B cell (primary cell): Measurements from ENCODE around the gene MAP2K3. TPM values are rescaled to one million over a fixed set of nuclear protein-coding genes. Genes with fewer than 3 reads are reported as not detected.
"Not testable (repeated sequence)": the region's sequence is repeated elsewhere in the genome, so short reads cannot be mapped to it uniquely, and the experiment has no call there.

Experiments used
- ATAC-seq: fragments of 200-7000 bp; cut with Tn5 transposase; one replicate; pipeline ENCODE4 v1.10.0; 2021; ENCODE audit warnings: low read depth, mild to moderate bottlenecking, moderate number of reproducible peaks, moderate library complexity
- CTCF ChIA-PET: fragments of 350-600 bp; sonication (Branson Sonifier 250); formaldehyde crosslinking; loops from one replicate; lab custom pipeline; 2021; ENCODE audit warnings: antibody characterized with exemption, inconsistent platforms; lab: Charles Lee
- POLR2A ChIA-PET: fragments of 350-600 bp; sonication (Branson Sonifier 250); formaldehyde crosslinking; loops from one replicate; lab custom pipeline; 2021; ENCODE audit warnings: antibody characterized with exemption; lab: Charles Lee
- DNase-seq: peaks from one replicate; pipeline ENCODE4 v3.0.0; 2013
- H2AFZ ChIP-seq: 2 replicates; pipeline ENCODE4 v1.6.1; 2012; ENCODE audit warnings: mild to moderate bottlenecking, low read depth, low read length; ENCODE audit not compliant: insufficient read depth, poor library complexity, severe bottlenecking
- H3K27ac ChIP-seq, 2 donors: 1 replicate in 1 of 2; 2 replicates in 1 of 2; pipeline ENCODE4 v1.5.1; 2012 to 2013; ENCODE audit warnings: low read length in 2 of 2, mild to moderate bottlenecking in 2 of 2, moderate library complexity in 1 of 2
- H3K27me3 ChIP-seq, 4 experiments: fragments of 200-600 bp in 1 of 4; sonication (generic) in 1 of 4; replicated peaks in 1 of 4; 1 replicate in 2 of 4; 2 replicates in 2 of 4; pipeline versions ENCODE4 v1.6.1 to v1.7.0; 2013 to 2016; ENCODE audit warnings: low read length in 3 of 4, mild to moderate bottlenecking in 2 of 4, mixed read lengths in 1 of 4, moderate library complexity in 1 of 4; ENCODE audit not compliant: insufficient read depth in 4 of 4, control insufficient read depth in 3 of 4; ENCODE audit errors: control extremely low read depth in 1 of 4
- H3K36me3 ChIP-seq, 2 experiments: replicated peaks in 1 of 2; 1 replicate in 1 of 2; 2 replicates in 1 of 2; pipeline versions ENCODE4 v1.6.1 to v1.7.1; 2013; ENCODE audit warnings: low read length in 1 of 2; ENCODE audit not compliant: insufficient read depth in 2 of 2, control insufficient read depth in 1 of 2; ENCODE audit errors: control extremely low read depth in 1 of 2, extremely low read depth in 1 of 2
- H3K4me1 ChIP-seq, 2 donors: fragments of 200-600 bp in 1 of 2; sonication (generic) in 1 of 2; 1 replicate in 1 of 2; 2 replicates in 1 of 2; pipeline versions ENCODE4 v1.5.1 to v1.6.1; 2013 to 2017; ENCODE audit warnings: low read length in 2 of 2; ENCODE audit not compliant: control insufficient read depth in 2 of 2, insufficient read depth in 2 of 2
- H3K4me2 ChIP-seq: replicated peaks from 2 replicates; pipeline ENCODE3; 2012; ENCODE audit warnings: mild to moderate bottlenecking, low read depth, low read length; ENCODE audit not compliant: poor library complexity, severe bottlenecking
- H3K4me3 ChIP-seq, 5 experiments: fragments of 200-600 bp in 1 of 5; sonication (generic) in 1 of 5; 1 replicate in 3 of 5; 2 replicates in 2 of 5; pipeline versions ENCODE4 v1.5.1 to v1.7.0; 2011 to 2016; ENCODE audit warnings: low read length in 4 of 5, mild to moderate bottlenecking in 4 of 5, low read depth in 2 of 5, control low read depth in 1 of 5, moderate library complexity in 1 of 5; ENCODE audit not compliant: insufficient read depth in 1 of 5; ENCODE audit errors: control extremely low read depth in 1 of 5, extremely low read depth in 1 of 5
- H3K79me2 ChIP-seq: fragments of 200-600 bp; sonication (generic); one replicate; pipeline ENCODE4 v1.6.0; 2016; ENCODE audit warnings: low read length; ENCODE audit not compliant: control insufficient read depth, insufficient read depth
- H3K9ac ChIP-seq: fragments of 200-600 bp; sonication (generic); 2 replicates; pipeline ENCODE4 v1.6.1; 2017; ENCODE audit warnings: mild to moderate bottlenecking, low read length, moderate library complexity
- H3K9me3 ChIP-seq, 3 donors: one replicate each; pipeline versions ENCODE4 v1.6.1 to v1.7.1; 2013; ENCODE audit warnings: low read length in 2 of 3; ENCODE audit not compliant: control insufficient read depth in 2 of 3, insufficient read depth in 1 of 3; ENCODE audit errors: control extremely low read depth in 1 of 3
- H4K20me1 ChIP-seq: 2 replicates; pipeline ENCODE4 v1.6.0; 2012; ENCODE audit warnings: mild to moderate bottlenecking, low read length; ENCODE audit not compliant: insufficient read depth, control insufficient read depth, poor library complexity, severe bottlenecking
- H3K27ac Mint-ChIP-seq: one replicate; pipeline ENCODE4 v1.8.0; 2021; ENCODE audit warnings: mixed read lengths
- H3K27me3 Mint-ChIP-seq: one replicate; pipeline ENCODE4 v1.8.0; 2021; ENCODE audit warnings: mixed read lengths
- H3K4me1 Mint-ChIP-seq: one replicate; pipeline ENCODE4 v1.8.0; 2021; ENCODE audit warnings: mixed read lengths
- H3K4me3 Mint-ChIP-seq: one replicate; pipeline ENCODE4 v1.8.0; 2021; ENCODE audit warnings: mixed read lengths
- H3K9me3 Mint-ChIP-seq: one replicate; pipeline ENCODE4 v1.8.0; 2022; ENCODE audit warnings: mixed read lengths; ENCODE audit not compliant: insufficient read depth
- EZH2 ChIP-seq: IDR thresholded peaks from 2 replicates; pipeline ENCODE4 v1.6.1; 2012; ENCODE audit warnings: borderline replicate concordance, low read depth, mild to moderate bottlenecking, moderate library complexity, low read length; ENCODE audit not compliant: insufficient read depth, poor library complexity, severe bottlenecking
- WGBS: methylation state at CpG from one replicate; pipeline ENCODE4 v1.1.5; 2013; ENCODE audit warnings: missing lambda C conversion rate; ENCODE audit not compliant: insufficient coverage; 5-methylcytosine and 5-hydroxymethylcytosine counted together
- intact Hi-C: fragments of 100-400 bp; cut with micrococcal nuclease; formaldehyde crosslinking; loops from one replicate; pipeline ENCODE4 v1.10.0; 2022
- polyA plus RNA-seq: library from polyadenylated mRNA; depleted of rRNA; stranded (reverse); fragments of >200 nt; gene quantifications from 2 replicates; pipeline ENCODE4 v1.2.3, GENCODE V29; 2012
- total RNA-seq, 2 donors: library from RNA; stranded (reverse); fragments of 120-200 nt in 1 of 2; gene quantifications; 1 replicate in 1 of 2; 2 replicates in 1 of 2; pipeline versions ENCODE4 v1.2.3 to v1.2.4, GENCODE V29; 2013 to 2022
- TF ChIP-seq, protein P1 (sequence below): fragments of 200-600 bp; IDR thresholded peaks from one replicate; pipeline ENCODE4 v1.8.0; 2022; ENCODE audit warnings: antibody characterized with exemption, mild to moderate bottlenecking

Gene MAP2K3
- total and polyA plus RNA-seq, 2 donors (not counting 1 experiment from before 2014, with no cell fraction given), result 61.0 to 118 TPM

DNA sequence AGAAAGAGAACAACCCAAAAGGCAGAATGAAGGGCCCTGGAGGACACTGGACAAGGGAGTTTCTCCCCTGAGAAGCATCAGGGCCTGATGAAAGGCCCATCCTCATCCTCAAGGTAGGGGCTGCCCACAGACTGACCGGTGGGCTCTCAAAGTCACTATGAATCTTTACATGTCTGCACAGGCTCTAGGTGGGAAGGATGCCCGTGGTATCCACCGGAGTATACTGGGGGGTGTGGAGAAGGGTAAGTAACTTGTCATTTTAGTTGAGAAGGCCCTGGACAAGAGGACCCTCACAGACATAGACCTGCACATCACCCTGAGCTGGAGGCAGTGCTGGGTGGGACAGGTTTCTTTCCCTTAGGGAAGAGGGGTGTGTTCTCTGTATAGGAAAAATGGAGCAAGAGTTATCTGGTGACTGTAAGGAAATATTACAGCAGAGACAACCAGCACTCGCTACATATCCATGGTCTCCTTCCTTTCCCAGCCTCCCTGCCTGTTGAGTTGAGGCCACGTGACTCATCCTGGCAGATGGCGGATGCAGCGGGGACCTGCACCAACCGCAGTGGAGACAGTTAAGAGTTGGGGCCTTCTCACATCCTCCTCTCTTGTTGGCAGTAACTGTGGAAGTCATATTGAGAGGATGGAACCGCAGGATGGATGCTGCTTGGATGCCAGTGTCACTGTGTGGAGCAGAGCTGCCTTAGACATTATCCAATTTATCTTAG, 46.1 kb downstream of the MAP2K3 start:
- DNase-seq, result no peak
- H4K20me1 ChIP-seq, result no peaks in the 10 kb centered on the region
- ChIA-PET CTCF (no interaction called here), POLR2A (no interaction called here)
- no peaks in the 10 kb centered on the region for H3K27me3 ChIP-seq
- H3K79me2 ChIP-seq, result no peaks in the 10 kb centered on the region
- TF ChIP-seq EZH2, result no peak
- TF ChIP-seq, protein P1, sequence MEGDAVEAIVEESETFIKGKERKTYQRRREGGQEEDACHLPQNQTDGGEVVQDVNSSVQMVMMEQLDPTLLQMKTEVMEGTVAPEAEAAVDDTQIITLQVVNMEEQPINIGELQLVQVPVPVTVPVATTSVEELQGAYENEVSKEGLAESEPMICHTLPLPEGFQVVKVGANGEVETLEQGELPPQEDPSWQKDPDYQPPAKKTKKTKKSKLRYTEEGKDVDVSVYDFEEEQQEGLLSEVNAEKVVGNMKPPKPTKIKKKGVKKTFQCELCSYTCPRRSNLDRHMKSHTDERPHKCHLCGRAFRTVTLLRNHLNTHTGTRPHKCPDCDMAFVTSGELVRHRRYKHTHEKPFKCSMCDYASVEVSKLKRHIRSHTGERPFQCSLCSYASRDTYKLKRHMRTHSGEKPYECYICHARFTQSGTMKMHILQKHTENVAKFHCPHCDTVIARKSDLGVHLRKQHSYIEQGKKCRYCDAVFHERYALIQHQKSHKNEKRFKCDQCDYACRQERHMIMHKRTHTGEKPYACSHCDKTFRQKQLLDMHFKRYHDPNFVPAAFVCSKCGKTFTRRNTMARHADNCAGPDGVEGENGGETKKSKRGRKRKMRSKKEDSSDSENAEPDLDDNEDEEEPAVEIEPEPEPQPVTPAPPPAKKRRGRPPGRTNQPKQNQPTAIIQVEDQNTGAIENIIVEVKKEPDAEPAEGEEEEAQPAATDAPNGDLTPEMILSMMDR, result no peak
- H2AFZ ChIP-seq, result no peak overlapping the region
- no peak for ATAC-seq
- Mint-ChIP-seq H3K4me3 (no peak overlapping the region), H3K27me3 (no peaks in the 10 kb centered on the region), H3K9me3 (peaks cover 4% of the 10 kb centered on the region), H3K4me1 (peaks cover 11% of the 10 kb centered on the region), H3K27ac (no peak overlapping the region)
- no peak overlapping the region for H3K4me2 ChIP-seq
- no peak overlapping the region for H3K9ac ChIP-seq
- 79% methylated on average over 7 of the region's 9 CpGs for WGBS
- peaks cover 0 to 6% (median 0%) of the 10 kb centered on the region in 3 donors for H3K9me3 ChIP-seq
- no peaks in the 10 kb centered on the region for H3K36me3 ChIP-seq
- no peak overlapping the region for H3K27ac ChIP-seq
- no peak overlapping the region for H3K4me3 ChIP-seq
- H3K4me1 ChIP-seq, result peaks cover 0 to 6% of the 10 kb centered on the region in 2 donors
- intact Hi-C loops, result no loop called here

DNA sequence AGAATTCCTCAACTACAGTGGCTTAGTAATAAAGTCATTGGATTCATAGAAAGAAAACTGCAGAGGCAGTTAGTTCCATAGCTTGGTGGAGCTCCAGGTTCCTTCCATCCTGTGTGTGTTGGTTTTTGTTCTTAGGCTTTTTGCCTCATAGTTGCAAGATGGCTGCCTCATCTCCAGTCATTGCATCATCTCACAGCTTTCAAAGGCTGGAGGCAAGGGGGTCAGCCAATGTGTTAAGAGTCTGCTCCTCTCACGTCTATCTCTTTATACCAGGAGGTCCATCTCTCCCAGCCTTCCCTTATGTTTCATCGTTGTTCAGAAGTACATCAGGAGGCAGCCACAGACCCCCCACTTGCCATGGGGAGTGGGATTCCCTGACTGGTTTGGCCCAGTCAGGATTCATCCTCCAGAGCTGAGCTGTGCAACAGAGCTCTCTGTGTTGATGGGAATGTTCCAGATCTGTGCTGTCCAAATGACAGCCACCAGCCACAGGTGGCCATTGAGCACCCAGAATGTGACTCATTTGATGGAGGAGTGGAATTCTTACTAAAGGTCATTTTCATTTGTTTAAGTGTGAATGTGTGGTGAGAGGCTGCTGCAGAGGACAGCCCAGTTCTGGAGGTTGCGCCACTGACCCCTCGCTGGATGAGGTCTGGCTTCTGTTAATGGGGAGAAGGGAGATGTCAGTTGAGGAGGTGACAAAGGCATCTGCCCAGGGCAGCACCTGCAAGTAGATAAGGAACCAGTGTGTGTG, 52.2 kb downstream of the MAP2K3 start:
- ATAC-seq, H3K27me3 Mint-ChIP-seq, DNase-seq, H3K27me3 ChIP-seq, H3K79me2 ChIP-seq, H3K9me3 Mint-ChIP-seq, H3K4me2 ChIP-seq, H3K27ac Mint-ChIP-seq, H3K4me1 ChIP-seq, H3K4me3 ChIP-seq, H3K27ac ChIP-seq, H3K36me3 ChIP-seq, H3K4me3 Mint-ChIP-seq, H2AFZ ChIP-seq, intact Hi-C loops, H3K9ac ChIP-seq, POLR2A ChIA-PET, H3K4me1 Mint-ChIP-seq, H4K20me1 ChIP-seq, CTCF ChIA-PET, H3K9me3 ChIP-seq: not testable (repeated sequence)
- WGBS, result 87% methylated on average over 2 of the region's 4 CpGs

DNA sequence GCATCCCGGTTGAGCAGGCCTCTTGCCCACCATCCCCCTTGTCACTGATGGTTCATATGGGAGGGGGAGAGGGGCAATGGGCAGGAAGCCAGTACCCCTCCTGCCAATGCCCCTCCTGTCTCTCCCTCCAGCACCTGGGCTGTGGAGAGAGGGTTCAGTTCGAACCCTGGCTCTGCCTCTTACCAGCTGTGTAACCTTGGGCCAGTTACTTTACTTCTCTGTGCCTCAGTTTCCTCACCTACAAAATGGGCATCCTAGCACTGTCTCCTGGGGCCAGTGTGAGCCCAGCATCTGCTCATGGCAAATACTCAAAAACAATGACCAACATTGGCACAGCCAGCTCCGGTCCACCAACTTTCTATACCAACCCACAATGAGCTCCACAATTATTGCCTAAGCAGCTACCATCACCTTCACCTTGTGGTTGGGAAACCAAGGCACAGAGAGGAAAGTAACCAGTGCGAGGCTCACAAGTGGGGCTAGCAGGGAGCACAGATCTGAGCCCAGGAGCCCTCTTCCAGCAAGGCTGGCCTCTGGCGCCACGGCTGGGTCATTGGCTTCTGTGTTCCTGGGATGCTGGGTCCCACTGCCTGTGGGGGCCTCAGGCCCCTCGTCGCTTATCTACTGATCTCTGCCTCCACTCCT, 53.6 kb downstream of the MAP2K3 start:
- H3K36me3 ChIP-seq, H3K4me1 ChIP-seq, H3K27ac ChIP-seq, H3K4me2 ChIP-seq, H3K4me1 Mint-ChIP-seq, intact Hi-C loops, H3K27me3 Mint-ChIP-seq, CTCF ChIA-PET, H3K9ac ChIP-seq, H3K79me2 ChIP-seq, H3K4me3 Mint-ChIP-seq, DNase-seq, H4K20me1 ChIP-seq, H3K9me3 ChIP-seq, H2AFZ ChIP-seq, H3K9me3 Mint-ChIP-seq, H3K4me3 ChIP-seq, H3K27ac Mint-ChIP-seq, H3K27me3 ChIP-seq, ATAC-seq, POLR2A ChIA-PET: not testable (repeated sequence)
- 76% methylated on average over 5 of the region's 8 CpGs for WGBS
